ENCODE data around the gene GPR149. TPM values are rescaled to one million over a fixed set of nuclear protein-coding genes. Genes with fewer than 3 reads are reported as not detected.

GPR149 gene
- polyA plus RNA-seq, 1 donor: 0.14 TPM

DNA sequence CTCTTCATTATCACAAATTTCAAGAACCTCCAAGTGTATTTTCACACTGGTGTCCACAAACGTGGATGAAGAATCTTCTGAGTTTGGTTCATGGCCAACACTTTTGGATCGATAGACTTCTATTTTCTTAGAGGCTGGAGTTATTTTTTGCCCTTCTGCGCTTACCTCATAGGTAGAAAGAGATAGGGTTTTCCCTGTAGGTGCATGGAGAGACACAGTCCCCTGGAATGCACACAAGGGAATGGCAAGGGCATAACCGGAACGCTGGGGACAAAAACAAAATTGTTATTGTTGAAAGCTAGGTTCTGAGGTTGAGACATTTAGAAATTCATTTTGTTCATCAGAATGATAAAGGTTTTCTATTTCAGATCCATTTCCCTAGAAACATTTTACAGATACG is 92.0 kb downstream of the GPR149 start:
- DNase-seq: no peak

DNA sequence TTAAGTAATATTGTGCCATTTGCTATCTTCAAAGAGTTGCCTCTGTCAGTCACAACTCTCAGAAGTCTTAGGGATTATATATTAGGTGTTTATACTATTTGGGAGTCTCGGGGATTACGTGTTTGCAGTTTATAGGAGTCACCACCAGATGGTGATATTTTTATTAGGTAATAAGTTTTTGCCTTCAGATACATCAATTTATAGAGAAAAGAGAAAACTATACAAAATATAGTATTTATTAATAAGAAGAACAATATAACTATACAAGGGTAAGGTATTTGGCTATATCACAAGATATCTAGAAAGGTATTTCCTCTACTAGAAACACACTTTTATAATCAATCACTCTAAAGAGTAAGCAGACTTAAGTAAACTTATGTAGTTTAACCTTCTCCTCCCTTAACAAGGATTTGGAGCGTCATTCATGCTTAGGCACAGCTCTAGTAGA is 95.0 kb downstream of the GPR149 start:
- peak; percentile 27 for DNase-seq

DNA sequence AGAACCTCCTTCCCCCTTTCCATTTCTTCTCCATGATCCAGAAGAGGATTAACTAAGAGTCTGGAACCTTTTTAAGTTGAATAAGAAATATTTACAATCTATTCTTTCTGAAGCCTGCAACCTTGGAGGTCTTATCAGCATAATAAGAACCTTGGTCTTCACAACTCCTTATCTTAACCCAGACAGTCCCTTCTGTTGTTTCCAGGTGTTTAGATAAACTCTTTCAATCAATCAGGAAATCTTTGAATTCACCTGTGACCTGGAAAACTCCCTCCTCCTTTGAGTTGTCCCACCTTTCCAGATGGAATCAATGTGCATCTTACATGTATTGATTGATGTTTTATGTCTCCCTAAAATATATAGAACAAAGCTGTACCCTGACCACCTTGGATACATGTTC is 102.1 kb downstream of the GPR149 start:
- DNase-seq: no peak

DNA sequence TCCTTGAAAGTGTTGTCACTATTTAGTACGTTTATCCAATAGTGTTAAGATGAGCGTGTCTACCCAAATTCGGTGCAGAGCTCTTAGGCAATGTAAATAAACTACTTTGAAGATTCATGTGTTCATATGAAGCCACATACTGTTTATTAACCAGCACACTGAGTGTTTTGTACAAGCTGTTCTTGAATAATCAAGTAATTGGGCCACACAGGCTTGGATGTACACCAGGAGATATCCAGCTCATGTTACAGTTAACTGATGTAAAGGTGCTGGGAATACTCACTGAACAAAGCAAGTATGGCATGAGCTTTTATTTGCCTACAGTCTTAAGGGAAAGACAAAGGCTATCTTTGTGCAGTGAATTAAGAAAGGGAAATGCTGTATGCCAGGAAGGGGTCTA is 105.1 kb downstream of the GPR149 start:
- DNase-seq: no peak

DNA sequence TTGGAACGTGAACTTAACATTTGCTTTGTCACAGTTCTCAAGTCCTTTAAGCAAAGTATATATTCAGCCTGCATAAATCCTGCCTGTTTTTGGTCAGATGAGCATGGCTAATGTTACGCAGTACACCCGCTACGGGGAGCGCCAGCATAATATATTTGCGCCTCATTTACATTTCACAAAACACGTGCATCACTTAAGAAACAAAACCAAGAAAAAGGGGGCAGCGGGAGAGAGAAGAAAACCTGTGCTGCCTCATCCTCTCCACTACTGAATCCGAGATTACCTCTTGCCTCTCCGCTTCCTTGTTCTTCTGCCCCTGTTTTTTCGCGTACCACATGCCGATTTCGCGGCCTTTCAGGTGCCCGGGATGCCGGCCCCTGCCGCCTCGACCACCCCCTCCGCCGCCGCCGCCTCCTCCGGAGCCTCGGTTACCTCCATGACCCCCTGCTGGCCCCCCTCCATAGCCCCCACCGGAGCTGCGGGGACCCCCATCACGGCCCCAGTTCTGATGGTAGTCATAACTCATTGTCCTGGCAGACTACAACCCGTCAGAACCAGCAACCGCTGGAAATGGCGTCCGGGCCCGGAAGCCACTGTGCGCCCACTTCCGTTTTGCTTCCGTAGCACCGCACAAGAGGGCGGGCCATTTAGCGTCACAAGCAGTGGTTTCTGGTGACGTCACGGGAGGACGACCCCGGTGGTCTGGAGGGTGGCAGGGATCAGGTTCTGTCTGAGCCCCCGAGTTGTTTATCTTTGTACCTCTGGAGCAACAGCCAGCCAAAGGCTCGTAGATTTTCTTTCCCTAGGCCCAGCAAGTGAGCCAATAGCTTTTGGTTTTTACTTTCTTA is 105.9 kb downstream of the GPR149 start, which contains the start of gene DHX36:
TSS of gene DHX36 (minus strand) at position 597 of the 848 bp plus-strand sequence. CDS start at position 526, 71 bp downstream.
- peak; percentile 93 for DNase-seq

DNA sequence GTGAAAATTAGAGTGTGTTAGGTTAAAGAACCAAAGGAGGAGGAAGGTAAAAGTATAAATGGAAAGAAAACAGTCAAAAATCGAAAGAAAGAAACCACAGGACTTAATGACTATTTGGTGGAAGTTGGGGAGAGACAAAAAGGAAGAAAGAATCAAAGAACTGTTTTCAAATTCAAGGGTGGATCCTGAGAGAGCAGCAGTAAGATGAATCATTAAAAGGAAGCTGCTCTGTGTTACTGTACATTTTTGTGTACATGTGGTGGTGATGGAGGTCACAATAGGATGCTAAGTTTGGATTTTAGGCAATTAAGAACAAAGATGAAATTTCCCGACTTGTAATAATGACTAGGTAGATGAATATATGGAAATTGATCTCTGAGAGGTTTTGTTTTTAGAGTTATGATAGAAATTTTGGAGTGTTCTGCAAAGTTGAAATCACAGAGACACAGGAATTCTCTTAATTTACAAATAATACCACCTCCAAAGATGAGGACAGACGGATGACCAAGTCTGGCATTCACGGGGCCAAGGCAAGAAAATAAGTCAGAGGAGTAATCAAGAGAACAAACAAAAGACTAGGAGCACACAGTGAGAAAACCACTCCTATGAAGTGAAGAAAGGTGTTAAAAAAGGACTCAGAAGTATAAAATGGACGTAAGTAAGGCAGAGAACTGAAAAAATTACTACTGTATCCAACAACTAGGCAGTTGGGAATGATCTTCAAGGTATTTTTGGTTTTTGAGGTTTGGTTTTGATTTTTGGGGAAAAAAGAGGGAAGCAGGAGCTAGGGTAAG is 112.8 kb downstream of the GPR149 start:
- no peak for DNase-seq

DNA sequence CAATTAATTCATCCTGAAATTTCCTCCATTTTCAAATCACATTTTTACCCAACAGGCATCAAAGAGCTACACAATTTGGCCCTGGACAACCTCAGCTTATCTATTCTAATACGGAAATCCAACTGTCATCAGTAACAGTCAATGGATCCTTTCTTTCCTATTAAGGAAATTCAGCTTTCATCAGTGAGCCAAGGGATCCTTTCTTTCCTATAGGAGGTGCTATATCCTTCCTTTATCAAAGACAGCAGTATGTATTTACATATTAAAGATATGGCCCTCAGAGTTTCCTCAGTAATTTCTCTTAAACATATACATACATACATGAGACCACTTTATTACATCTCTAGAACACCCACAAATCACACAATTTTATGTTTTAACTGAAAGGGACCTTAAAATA is 115.8 kb downstream of the GPR149 start:
- DNase-seq: no peak

DNA sequence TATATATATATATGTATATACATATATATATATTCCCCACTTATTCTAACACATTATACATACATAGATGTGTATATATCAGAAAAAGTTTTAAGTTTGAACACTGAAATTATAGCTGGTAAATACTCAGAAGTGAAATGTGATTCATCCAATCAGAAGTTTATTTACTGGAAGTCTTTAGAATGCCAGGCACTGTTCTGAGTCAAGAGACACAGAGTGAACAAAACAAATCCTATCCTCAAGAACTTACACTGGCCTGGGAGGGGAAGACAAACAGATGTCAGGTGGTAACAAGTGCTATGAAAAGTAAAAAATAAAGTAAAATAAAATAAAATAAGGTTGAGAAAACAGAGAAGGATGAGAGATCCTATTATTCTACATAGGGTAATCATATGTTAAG is 119.2 kb downstream of the GPR149 start:
- DNase-seq: no peak

DNA sequence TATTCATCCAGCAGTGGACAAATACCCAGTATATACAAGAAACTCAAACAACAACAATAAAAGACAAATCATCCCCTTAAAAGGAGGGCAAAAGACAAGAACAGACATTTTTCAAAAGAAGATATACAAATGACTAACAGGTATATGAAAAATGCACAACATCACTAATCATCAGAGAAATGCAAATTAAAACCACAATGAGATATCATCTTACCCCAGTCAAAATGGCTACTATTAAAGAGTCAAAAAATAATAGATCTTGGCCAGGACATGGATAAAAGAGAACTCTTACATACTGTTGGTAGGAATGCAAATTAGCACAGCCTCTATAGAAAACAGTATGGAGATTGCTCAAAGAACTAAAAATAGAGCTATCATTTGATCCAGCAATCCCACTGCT is 122.6 kb downstream of the GPR149 start:
- no peak for DNase-seq

DNA sequence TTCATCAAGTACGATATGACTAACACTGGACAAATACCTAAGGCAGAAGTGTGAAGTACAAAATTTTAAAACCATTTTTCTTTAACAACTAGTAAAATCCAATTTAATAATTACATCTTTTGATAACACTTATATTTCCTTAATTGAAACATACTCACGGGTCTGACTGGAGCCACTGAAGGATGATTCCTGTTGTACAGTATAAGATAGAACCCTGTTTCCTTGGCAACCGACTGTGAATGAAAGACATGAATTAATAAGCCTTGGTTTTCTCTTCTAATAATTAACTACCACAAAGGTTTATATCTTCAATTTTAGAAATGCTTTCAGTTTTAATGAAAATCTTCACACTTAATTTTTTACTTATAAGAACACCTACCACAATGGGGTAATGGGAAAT is 125.1 kb downstream of the GPR149 start:
- DNase-seq: no peak

DNA sequence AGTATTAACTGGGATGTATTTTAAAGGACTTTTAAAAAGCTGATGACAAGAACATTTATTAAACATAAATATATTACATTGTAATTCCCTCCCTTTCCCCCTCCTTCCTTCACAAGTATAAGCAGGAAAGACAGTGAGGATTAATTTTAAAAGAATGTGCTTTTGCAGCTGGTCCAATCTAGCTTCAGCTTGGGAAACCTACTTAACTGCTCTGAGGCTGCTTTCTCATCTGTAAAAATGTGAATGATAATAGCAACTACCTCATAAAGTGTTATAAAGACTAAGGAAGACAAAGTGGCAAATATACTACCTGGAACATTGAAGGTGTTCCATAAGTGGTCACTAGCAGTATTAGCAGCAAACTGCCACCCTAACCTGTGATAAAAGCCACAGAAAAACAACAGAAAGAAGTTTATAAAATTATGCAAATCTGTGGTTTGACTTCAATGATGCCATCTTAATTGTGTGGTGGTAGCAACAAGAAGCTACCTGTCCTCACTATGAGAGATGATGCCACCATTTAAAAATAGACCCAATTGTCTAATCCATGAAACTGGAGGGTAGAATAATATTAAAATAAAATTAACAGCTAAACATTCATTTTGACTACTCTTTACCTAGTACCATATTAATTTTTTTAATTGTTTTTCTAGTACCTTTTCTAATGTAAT is 125.7 kb downstream of the GPR149 start:
- DNase-seq: no peak

DNA sequence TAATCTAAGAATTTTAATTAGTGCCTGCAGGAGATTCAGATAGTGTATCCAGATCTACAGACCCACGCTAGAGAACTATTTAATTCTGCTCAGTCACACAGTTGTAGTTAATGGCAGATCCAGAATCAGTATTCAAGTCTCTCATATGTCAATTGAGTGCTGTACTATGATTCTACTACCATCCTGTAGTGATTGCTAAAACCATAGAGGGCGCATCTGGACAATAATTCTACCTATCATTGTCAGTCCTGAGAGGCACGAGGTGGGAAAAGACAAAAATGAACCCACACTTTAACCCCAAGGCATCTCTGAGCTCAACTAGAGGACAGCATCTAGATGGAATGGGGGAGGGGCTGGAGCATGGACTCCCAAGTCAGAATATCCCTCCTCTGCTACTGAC is 128.4 kb downstream of the GPR149 start:
- DNase-seq: no peak

DNA sequence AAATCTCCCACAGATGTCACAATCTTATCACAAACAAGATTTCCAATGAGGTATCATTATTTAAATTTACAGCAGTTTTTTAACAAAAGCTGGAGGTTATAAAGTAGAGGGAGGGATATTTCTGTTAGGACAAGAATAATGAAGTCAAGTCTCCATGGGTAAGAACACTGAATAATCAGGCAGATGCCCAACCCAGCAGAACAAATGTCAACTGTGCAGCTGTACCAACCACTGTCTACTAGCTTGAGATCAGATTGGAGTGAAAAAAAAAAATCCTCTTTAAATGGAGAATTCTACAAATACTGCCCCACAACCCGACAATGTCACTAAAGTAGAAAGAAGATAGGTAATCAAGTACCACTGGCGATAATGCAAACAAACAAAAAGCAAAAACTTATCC is 136.0 kb downstream of the GPR149 start:
- no peak for DNase-seq

DNA sequence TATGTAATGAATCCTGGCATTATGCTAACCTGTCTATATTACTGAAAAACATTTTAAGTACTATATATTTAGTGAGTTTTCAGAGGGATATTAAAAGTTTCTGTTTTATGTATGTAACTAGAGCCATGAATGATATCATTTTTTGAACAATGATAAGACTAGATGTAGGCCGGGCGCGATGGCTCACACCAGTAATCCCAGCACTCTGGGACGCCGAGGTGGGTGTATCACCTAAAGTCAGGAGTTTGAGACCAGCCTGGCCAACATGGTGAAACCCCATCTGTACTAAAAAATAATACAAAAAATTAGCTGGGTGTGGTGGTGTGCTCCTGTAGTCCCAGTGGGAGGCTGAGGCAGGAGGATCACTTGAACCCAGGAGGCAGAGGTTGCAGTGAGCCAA is 139.8 kb downstream of the GPR149 start:
- DNase-seq: no peak

Other genes with a start within 250 kb of the GPR149 start
- gene DHX36, start 105.7 kb downstream of the GPR149 start, polyA plus RNA-seq (ENCODE audit: insufficient read length): 47.3 TPM

Data from hindlimb muscle (tissue), 1 donor.